Measurements from ENCODE around the gene TMEM259. TPM values are rescaled to one million over a fixed set of nuclear protein-coding genes. Genes with fewer than 3 reads are reported as not detected.
A peak's percentile ranks its signal among the peaks of the same experiment; 100 is the strongest.

TMEM259 gene
- total RNA-seq, 6 experiments from 2014 or later: 127 to 164 (median 149) TPM

- peaks cover 4% of the 10 kb centered on the region; the same call in 1 of the 2 replicates for H3K36me3 Mint-ChIP-seq (ENCODE audit: low read depth)
- peaks cover 2% of the 10 kb centered on the region; the same call in 1 of the 2 replicates for H3K27me3 Mint-ChIP-seq (ENCODE audit: insufficient read depth)
- no peaks in the 10 kb centered on the region for H3K9me3 Mint-ChIP-seq
- DNase-seq: no peak
- H3K4me3 Mint-ChIP-seq: no peak overlapping the region
- peaks cover 7% of the 10 kb centered on the region for H3K4me1 Mint-ChIP-seq (ENCODE audit: low read depth)
- TF ChIP-seq CTCF (IDR thresholded peaks at IDR 0.05): no peak
- no peak overlapping the region for H3K27ac Mint-ChIP-seq
Observed at GRCh38 chr19:990119-990571, 30.8 kb downstream of the TMEM259 start.

- peaks cover 7% of the 10 kb centered on the region; the same call in 1 of the 2 replicates for H3K27me3 Mint-ChIP-seq (ENCODE audit: insufficient read depth)
- peaks cover 4% of the 10 kb centered on the region for H3K36me3 Mint-ChIP-seq (ENCODE audit: low read depth)
- DNase-seq: no peak
- H3K9me3 Mint-ChIP-seq: no peaks in the 10 kb centered on the region
- H3K4me3 Mint-ChIP-seq: no peak overlapping the region
- no peak overlapping the region for H3K27ac Mint-ChIP-seq
- peaks cover 13% of the 10 kb centered on the region for H3K4me1 Mint-ChIP-seq (ENCODE audit: low read depth)
- TF ChIP-seq CTCF (IDR thresholded peaks at IDR 0.05): peak; percentile 65
Observed at GRCh38 chr19:989381-990081, 31.4 kb downstream of the TMEM259 start.

GRCh38 chr19:988510-988909, 32.4 kb downstream of the TMEM259 start:
- Mint-ChIP-seq H3K27me3 (ENCODE audit: insufficient read depth) (peaks cover 9% of the 10 kb centered on the region), H3K36me3 (ENCODE audit: low read depth) (peaks cover 4% of the 10 kb centered on the region), H3K4me3 (no peak overlapping the region), H3K9me3 (no peaks in the 10 kb centered on the region), H3K4me1 (ENCODE audit: low read depth) (peaks cover 17% of the 10 kb centered on the region), H3K27ac (no peak overlapping the region)
- TF ChIP-seq CTCF (IDR thresholded peaks at IDR 0.05): no peak
- DNase-seq: no peak

- Mint-ChIP-seq H3K4me3 (no peak overlapping the region), H3K4me1 (ENCODE audit: low read depth) (peaks cover 18% of the 10 kb centered on the region), H3K36me3 (ENCODE audit: low read depth) (peaks cover 4% of the 10 kb centered on the region), H3K27me3 (ENCODE audit: insufficient read depth) (peaks cover 9% of the 10 kb centered on the region), H3K9me3 (no peaks in the 10 kb centered on the region), H3K27ac (no peak overlapping the region)
- no peak for DNase-seq
- TF ChIP-seq CTCF (IDR thresholded peaks at IDR 0.05): no peak
Observed at GRCh38 chr19:988081-988480, 32.8 kb downstream of the TMEM259 start.

GRCh38 chr19:986083-986482, 34.8 kb downstream of the TMEM259 start:
- no peaks in the 10 kb centered on the region for H3K9me3 Mint-ChIP-seq
- TF ChIP-seq CTCF (IDR thresholded peaks at IDR 0.05): no peak
- H3K4me1 Mint-ChIP-seq (ENCODE audit: low read depth): peaks cover 18% of the 10 kb centered on the region
- no peaks in the 10 kb centered on the region; the same call in 1 of the 2 replicates for H3K36me3 Mint-ChIP-seq (ENCODE audit: low read depth)
- peak overlapping the region; percentile 95; the same call in 1 of the 2 replicates for H3K4me3 Mint-ChIP-seq
- no peak overlapping the region for H3K27ac Mint-ChIP-seq
- DNase-seq: no peak
- H3K27me3 Mint-ChIP-seq (ENCODE audit: insufficient read depth): peaks cover 11% of the 10 kb centered on the region
